OCI-LY3 (cell line): ENCODE results near the gene CFAP73.

Experiments used
- H2AFZ ChIP-seq: fragments of 200-600, 300-600 bp; shearing (Covaris generic); 2 replicates; pipeline ENCODE4 v1.6.0; 2014; ENCODE audit warnings: antibody characterized with exemption, low read depth, low read length
- H3K27ac ChIP-seq: fragments of 200-600, 300-600 bp; sonication (generic); 2 replicates; pipeline ENCODE4 v1.5.1; 2014; ENCODE audit warnings: mild to moderate bottlenecking, low read length, moderate library complexity, mixed read lengths
- H3K27me3 ChIP-seq: fragments of 200-600, 300-600 bp; sonication (generic); 2 replicates; pipeline ENCODE4 v1.6.1; 2014; ENCODE audit warnings: low read depth, low read length, mixed read lengths
- H3K36me3 ChIP-seq: fragments of 200-600, 300-600 bp; sonication (generic); replicated peaks from 2 replicates; pipeline ENCODE3; 2014; ENCODE audit warnings: low read depth, low read length, mixed read lengths
- H3K4me1 ChIP-seq: fragments of 300-600, 200-600 bp; sonication (generic); 2 replicates; pipeline ENCODE4 v1.6.1; 2014; ENCODE audit warnings: low read length, mixed read lengths
- H3K4me2 ChIP-seq: fragments of 200-600, 300-600 bp; sonication (generic); 2 replicates; pipeline ENCODE4 v1.6.1; 2014; ENCODE audit warnings: low read length, mixed read lengths
- H3K4me3 ChIP-seq: fragments of 300-600, 200-600 bp; sonication (generic); 2 replicates; pipeline ENCODE4 v1.5.1; 2014; ENCODE audit warnings: antibody characterized with exemption, mild to moderate bottlenecking, low read length, moderate library complexity
- H3K79me2 ChIP-seq: fragments of 300-600, 200-600 bp; shearing (Covaris generic); 2 replicates; pipeline ENCODE4 v1.6.1; 2014; ENCODE audit warnings: mild to moderate bottlenecking, low read length, mixed read lengths
- H3K9ac ChIP-seq: fragments of 300-600, 200-600 bp; shearing (Covaris generic); 2 replicates; pipeline ENCODE4 v1.6.0; 2014; ENCODE audit warnings: mild to moderate bottlenecking, low read length, moderate library complexity
- H3K9me3 ChIP-seq: fragments of 200-600, 300-600 bp; shearing (Covaris generic); 2 replicates; pipeline ENCODE4 v1.6.1; 2014; ENCODE audit warnings: low read length, mixed read lengths; ENCODE audit not compliant: insufficient read depth
- H4K20me1 ChIP-seq: fragments of 200-600, 300-600 bp; sonication (generic); 2 replicates; pipeline ENCODE4 v1.6.1; 2016; ENCODE audit warnings: low read length, mixed read lengths; ENCODE audit not compliant: insufficient read depth
- CTCF ChIP-seq: fragments of 200-600, 300-600 bp; sonication (generic); IDR thresholded peaks from 2 replicates; pipeline ENCODE4 v1.5.1; 2014; ENCODE audit warnings: antibody characterized with exemption, low read length, low read depth
- EZH2phosphoT487 ChIP-seq: fragments of 200-600 bp; shearing (Covaris generic); IDR thresholded peaks from 2 replicates; pipeline ENCODE4 v1.6.1; 2018; ENCODE audit warnings: antibody characterized with exemption, mixed run types, low read depth

The CFAP73 gene

GRCh38 chr12:113200021-113200797 lies 50.7 kb downstream of the CFAP73 start:
- H3K27ac ChIP-seq: no peak overlapping the region
- no peak for TF ChIP-seq EZH2phosphoT487
- TF ChIP-seq CTCF: no peak
- H3K4me1 ChIP-seq: peaks cover 5% of the 10 kb centered on the region

GRCh38 chr12:113201187-113202177 lies 52.0 kb downstream of the CFAP73 start:
- no peak overlapping the region for H3K4me2 ChIP-seq
- TF ChIP-seq EZH2phosphoT487 (no peak), CTCF (no peak)
- H3K27ac ChIP-seq: no peak overlapping the region
- no peaks in the 10 kb centered on the region for H4K20me1 ChIP-seq
- no peak overlapping the region for H3K4me3 ChIP-seq
- H3K4me1 ChIP-seq: peaks cover 5% of the 10 kb centered on the region
- no peaks in the 10 kb centered on the region for H3K79me2 ChIP-seq
- no peak overlapping the region for H2AFZ ChIP-seq
- no peaks in the 10 kb centered on the region for H3K27me3 ChIP-seq
- H3K9ac ChIP-seq: no peak overlapping the region
- H3K9me3 ChIP-seq: no peaks in the 10 kb centered on the region
- H3K36me3 ChIP-seq: no peaks in the 10 kb centered on the region

More at GRCh38 chr12:113200021-113200797, 50.7 kb downstream of the CFAP73 start:
- H3K9me3 ChIP-seq: no peaks in the 10 kb centered on the region
- no peak overlapping the region for H3K9ac ChIP-seq
- H3K4me3 ChIP-seq: no peak overlapping the region
- H3K36me3 ChIP-seq: no peaks in the 10 kb centered on the region
- no peaks in the 10 kb centered on the region for H4K20me1 ChIP-seq
- H3K4me2 ChIP-seq: no peak overlapping the region
- no peaks in the 10 kb centered on the region for H3K79me2 ChIP-seq
- no peaks in the 10 kb centered on the region for H3K27me3 ChIP-seq
- no peak overlapping the region for H2AFZ ChIP-seq

GRCh38 chr12:113202300-113203075 lies 53.0 kb downstream of the CFAP73 start:
- no peak overlapping the region for H3K4me2 ChIP-seq
- H3K27ac ChIP-seq: no peak overlapping the region
- no peak overlapping the region for H3K9ac ChIP-seq
- H3K36me3 ChIP-seq: no peaks in the 10 kb centered on the region
- H3K27me3 ChIP-seq: no peaks in the 10 kb centered on the region
- H3K9me3 ChIP-seq: no peaks in the 10 kb centered on the region
- no peak for TF ChIP-seq CTCF
- TF ChIP-seq EZH2phosphoT487: no peak
- H3K4me1 ChIP-seq: peaks cover 4% of the 10 kb centered on the region
- H2AFZ ChIP-seq: no peak overlapping the region
- no peak overlapping the region for H3K4me3 ChIP-seq
- H4K20me1 ChIP-seq: no peaks in the 10 kb centered on the region
- H3K79me2 ChIP-seq: no peaks in the 10 kb centered on the region
